ENCODE measurements around the gene MRPL12.

The MRPL12 gene

DNA sequence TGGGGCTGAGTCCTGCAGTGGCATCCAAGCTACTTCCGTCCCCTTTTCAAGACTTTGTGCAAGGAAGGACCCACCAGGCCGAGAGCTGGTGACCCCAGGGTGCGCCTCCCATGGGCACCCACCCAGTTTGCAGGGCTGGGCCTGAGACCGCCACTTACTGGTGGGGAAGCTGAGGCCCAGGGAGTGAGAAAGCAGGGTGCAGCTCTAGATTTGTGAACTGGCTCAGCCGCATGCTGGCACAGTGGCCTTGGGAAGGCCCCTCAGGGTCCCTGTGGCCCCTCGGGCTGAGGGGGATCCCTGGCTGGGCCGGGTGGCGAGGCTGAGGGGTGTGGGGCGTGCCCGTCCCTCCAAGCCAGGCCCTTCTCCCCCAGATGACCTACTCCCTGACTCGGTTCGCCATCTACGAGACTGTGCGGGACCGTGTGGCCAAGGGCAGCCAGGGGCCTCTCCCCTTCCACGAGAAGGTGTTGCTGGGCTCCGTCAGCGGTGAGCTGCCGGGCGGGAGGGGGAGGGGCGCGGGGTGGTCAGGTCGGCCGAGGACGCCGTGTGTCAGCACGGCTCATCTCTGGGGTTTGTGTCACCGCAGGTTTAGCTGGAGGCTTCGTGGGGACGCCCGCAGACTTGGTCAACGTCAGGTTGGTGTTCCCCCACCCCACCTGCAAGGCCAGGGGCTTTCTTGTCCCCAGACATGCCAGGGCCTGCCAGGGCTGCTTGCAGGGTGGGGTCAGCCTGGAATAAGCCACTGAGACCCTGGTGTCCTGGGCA is 12.1 kb downstream of the MRPL12 start:
- TF ChIP-seq, protein P1, sequence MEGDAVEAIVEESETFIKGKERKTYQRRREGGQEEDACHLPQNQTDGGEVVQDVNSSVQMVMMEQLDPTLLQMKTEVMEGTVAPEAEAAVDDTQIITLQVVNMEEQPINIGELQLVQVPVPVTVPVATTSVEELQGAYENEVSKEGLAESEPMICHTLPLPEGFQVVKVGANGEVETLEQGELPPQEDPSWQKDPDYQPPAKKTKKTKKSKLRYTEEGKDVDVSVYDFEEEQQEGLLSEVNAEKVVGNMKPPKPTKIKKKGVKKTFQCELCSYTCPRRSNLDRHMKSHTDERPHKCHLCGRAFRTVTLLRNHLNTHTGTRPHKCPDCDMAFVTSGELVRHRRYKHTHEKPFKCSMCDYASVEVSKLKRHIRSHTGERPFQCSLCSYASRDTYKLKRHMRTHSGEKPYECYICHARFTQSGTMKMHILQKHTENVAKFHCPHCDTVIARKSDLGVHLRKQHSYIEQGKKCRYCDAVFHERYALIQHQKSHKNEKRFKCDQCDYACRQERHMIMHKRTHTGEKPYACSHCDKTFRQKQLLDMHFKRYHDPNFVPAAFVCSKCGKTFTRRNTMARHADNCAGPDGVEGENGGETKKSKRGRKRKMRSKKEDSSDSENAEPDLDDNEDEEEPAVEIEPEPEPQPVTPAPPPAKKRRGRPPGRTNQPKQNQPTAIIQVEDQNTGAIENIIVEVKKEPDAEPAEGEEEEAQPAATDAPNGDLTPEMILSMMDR (IDR thresholded peaks at IDR 0.05; ENCODE audit: low read depth, low read length): no peak
- no peak overlapping the region for H3K4me3 ChIP-seq (ENCODE audit: low read depth, low read length)

DNA sequence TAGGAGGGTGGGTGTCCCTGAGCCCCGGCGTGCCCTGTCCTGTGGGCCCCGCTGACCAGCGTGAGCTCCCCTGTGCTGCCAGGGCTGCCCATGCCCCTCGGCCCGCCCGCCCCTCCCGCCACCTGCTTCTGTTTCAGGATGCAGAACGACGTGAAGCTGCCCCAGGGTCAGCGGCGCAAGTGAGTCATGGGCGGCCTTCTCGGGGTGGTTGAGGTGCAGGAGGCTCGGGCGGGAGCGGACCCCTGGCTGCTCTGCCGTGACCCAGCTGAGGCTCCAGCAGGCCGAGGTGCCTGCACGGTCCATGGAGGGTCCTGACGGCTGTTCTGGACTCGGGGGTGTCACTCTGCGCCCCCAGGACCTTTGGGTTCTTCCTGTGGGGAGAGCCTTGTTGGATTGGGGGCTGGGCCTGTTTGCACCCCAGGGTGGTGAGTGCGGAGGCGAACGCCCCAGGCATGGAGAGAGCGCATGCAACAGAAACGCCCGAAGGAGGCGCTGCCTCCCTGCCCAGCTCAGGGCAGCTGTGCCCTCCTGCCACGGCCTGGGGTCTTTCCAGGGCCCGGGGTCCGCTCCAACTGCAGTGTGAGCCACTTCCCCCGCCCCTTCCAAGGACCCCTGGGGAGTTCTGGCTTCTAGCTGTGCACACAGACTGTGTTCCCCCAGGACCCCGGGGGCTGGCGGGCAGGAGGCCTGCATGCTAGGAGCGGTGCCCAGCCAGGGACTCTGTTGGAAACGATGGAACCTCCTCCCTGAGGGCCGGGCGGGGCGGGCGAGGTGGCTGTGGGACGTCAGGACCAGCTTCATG is 12.9 kb downstream of the MRPL12 start:
- TF ChIP-seq, protein P1 (IDR thresholded peaks at IDR 0.05; ENCODE audit: low read depth, low read length): no peak

DNA sequence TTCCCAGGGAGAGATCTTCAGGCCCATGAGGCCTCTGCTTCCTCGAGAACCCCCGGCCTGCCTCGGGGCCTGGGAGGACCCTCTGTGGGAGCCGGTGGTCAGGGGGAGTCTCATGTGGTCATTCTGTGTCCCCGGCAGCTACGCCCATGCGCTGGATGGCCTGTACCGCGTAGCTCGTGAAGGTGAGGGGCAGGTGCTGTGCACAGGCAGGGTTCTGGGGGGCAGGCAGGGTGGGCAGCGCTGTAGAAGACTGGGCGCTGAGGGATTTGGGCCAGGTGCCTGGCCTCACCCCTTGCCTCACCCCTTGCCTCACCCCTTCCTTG is 13.5 kb downstream of the MRPL12 start:
- TF ChIP-seq, protein P1 (IDR thresholded peaks at IDR 0.05; ENCODE audit: low read depth, low read length): no peak
- H3K4me3 ChIP-seq (ENCODE audit: low read depth, low read length): no peak overlapping the region

More for the DNA sequence above, 12.9 kb downstream of the MRPL12 start:
- H3K4me3 ChIP-seq (ENCODE audit: low read depth, low read length): no peak overlapping the region

DNA sequence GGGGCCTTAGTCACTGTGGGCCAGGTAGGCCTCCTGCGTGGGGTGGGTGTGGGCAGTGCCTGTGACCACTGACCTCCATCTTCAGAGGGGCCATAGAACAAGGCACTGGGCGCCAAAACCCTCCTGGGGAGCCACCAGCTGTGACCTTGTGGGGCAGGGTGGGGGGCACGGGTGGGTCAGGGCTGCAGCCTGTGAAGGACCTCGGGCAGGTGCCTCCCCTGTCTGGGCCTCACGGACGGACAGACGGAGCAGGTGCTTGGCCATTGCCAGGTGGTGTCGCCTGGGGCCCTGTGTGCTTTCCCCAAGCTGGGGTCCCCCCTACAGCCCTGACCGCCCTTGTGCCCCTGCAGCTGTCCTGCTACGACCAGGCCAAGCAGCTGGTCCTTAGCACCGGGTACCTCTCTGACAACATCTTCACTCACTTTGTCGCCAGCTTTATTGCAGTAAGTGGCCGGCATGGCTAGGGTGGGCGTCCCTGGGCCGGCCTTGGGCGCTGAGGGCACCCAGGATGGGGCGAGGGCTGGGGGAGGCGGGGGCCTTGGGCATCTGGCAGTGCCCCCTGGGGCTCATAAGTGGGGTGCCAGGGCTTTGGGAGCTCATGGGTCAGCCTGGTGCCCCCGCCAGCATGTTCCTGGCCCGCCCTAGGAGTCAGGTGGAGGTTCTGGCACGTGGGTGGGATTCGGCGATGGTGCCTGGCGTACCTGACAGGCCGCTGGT is 14.0 kb downstream of the MRPL12 start:
- TF ChIP-seq, protein P1 (IDR thresholded peaks at IDR 0.05; ENCODE audit: low read depth, low read length): no peak
- H3K4me3 ChIP-seq (ENCODE audit: low read depth, low read length): no peak overlapping the region

DNA sequence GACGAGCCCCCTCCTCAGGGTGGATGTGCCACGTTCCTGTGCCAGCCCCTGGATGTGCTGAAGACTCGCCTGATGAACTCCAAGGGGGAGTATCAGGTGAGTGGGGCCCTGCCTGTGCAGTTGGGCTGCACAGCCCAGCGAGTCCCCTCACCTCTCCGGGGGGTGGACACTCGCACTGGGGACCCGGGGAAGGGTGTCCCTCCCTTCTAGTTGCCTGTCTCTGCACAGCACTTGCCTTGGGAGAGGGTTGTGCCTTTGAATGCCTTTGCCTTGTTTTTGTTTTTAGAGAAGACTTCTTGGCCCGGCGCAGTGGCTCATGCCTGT is 14.6 kb downstream of the MRPL12 start:
- no peak overlapping the region for H3K4me3 ChIP-seq (ENCODE audit: low read depth, low read length)
- TF ChIP-seq, protein P1 (IDR thresholded peaks at IDR 0.05; ENCODE audit: low read depth, low read length): no peak

DNA sequence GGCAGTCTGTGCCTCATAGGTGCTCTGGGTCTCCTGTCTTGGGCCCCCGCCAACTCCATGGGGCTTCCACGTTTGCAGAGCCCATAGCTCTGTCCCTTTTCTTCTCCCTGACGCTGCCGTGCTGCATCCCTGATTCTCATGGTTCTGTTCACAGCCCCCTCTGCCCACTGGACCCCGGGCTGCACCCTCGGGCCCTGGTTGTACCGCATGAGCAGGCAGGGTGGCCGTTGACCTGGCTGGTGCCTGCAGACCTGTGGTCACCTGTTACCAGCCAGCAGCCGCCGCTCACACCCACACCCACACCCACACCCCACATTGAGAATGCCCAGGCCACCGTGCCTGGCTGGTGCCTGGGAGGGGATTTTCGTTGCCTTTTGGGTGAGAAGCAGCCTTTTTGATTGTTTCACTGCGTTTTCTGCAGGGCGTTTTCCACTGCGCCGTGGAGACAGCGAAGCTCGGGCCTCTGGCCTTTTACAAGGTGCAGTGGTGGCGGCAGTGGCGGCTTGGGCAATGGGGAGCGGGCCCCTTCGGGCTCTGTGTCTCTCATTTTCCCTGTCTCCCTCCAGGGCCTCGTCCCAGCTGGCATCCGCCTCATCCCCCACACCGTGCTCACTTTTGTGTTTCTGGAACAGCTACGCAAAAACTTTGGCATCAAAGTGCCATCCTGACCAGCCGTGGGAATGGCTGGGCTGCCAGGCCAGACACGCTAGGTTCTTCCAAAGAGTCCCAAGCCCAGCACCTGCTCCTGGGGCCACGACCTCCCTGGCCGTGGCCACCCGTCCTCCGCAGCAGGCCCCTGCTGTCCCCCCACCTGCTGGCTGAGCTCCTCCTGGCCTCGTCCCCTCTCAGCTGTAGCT is 16.5 kb downstream of the MRPL12 start:
- H3K4me3 ChIP-seq (ENCODE audit: low read depth, low read length): no peak overlapping the region
- TF ChIP-seq, protein P1 (IDR thresholded peaks at IDR 0.05; ENCODE audit: low read depth, low read length): no peak
